ENCODE results near the gene PDE6C.

PDE6C gene

GRCh38 chr10:93594518-93594917 lies 17.8 kb upstream of the PDE6C start:
- no peak overlapping the region for H3K9ac ChIP-seq (ENCODE audit: low read length)
- H3K9me3 ChIP-seq (ENCODE audit: control insufficient read depth, insufficient read depth, low read depth, low read length), result no peaks in the 10 kb centered on the region
- peaks cover 13% of the 10 kb centered on the region for H3K27me3 ChIP-seq (ENCODE audit: control insufficient read depth, insufficient read depth, low read length)
- no peaks in the 10 kb centered on the region for H3K36me3 ChIP-seq (ENCODE audit: control insufficient read depth, insufficient read depth, low read length)
- H3K27ac ChIP-seq (ENCODE audit: low read depth, low read length), result no peak overlapping the region
- H3K4me3 ChIP-seq (ENCODE audit: low read depth, low read length), result no peak overlapping the region
- peaks cover 14% of the 10 kb centered on the region for H3K4me1 ChIP-seq (ENCODE audit: control insufficient read depth, insufficient read depth, low read length)

GRCh38 chr10:93595378-93596161 lies 16.8 kb upstream of the PDE6C start:
- H3K9ac ChIP-seq (ENCODE audit: low read length), result no peak overlapping the region
- H3K4me1 ChIP-seq (ENCODE audit: control insufficient read depth, insufficient read depth, low read length), result peaks cover 14% of the 10 kb centered on the region
- H3K36me3 ChIP-seq (ENCODE audit: control insufficient read depth, insufficient read depth, low read length), result no peaks in the 10 kb centered on the region
- H3K27me3 ChIP-seq (ENCODE audit: control insufficient read depth, insufficient read depth, low read length), result peaks cover 23% of the 10 kb centered on the region
- H3K4me3 ChIP-seq (ENCODE audit: low read depth, low read length), result no peak overlapping the region
- no peaks in the 10 kb centered on the region for H3K9me3 ChIP-seq (ENCODE audit: control insufficient read depth, insufficient read depth, low read depth, low read length)
- H3K27ac ChIP-seq (ENCODE audit: low read depth, low read length), result no peak overlapping the region

- Histone ChIP-seq H3K9me3 (ENCODE audit: control insufficient read depth, insufficient read depth, low read depth, low read length) (no peaks in the 10 kb centered on the region), H3K27me3 (ENCODE audit: control insufficient read depth, insufficient read depth, low read length) (peaks cover 33% of the 10 kb centered on the region), H3K36me3 (ENCODE audit: control insufficient read depth, insufficient read depth, low read length) (no peaks in the 10 kb centered on the region), H3K9ac (ENCODE audit: low read length) (no peak overlapping the region), H3K4me3 (ENCODE audit: low read depth, low read length) (no peak overlapping the region), H3K4me1 (ENCODE audit: control insufficient read depth, insufficient read depth, low read length) (peaks cover 12% of the 10 kb centered on the region), H3K27ac (ENCODE audit: low read depth, low read length) (no peak overlapping the region)
Observed at GRCh38 chr10:93596539-93596938, 15.8 kb upstream of the PDE6C start.

GRCh38 chr10:93597075-93597599 lies 15.2 kb upstream of the PDE6C start:
- Histone ChIP-seq H3K36me3 (ENCODE audit: control insufficient read depth, insufficient read depth, low read length) (no peaks in the 10 kb centered on the region), H3K4me3 (ENCODE audit: low read depth, low read length) (no peak overlapping the region), H3K9me3 (ENCODE audit: control insufficient read depth, insufficient read depth, low read depth, low read length) (no peaks in the 10 kb centered on the region), H3K9ac (ENCODE audit: low read length) (no peak overlapping the region), H3K4me1 (ENCODE audit: control insufficient read depth, insufficient read depth, low read length) (peaks cover 12% of the 10 kb centered on the region), H3K27me3 (ENCODE audit: control insufficient read depth, insufficient read depth, low read length) (peaks cover 38% of the 10 kb centered on the region), H3K27ac (ENCODE audit: low read depth, low read length) (no peak overlapping the region)

- no peak overlapping the region for H3K27ac ChIP-seq (ENCODE audit: low read depth, low read length)
- peaks cover 9% of the 10 kb centered on the region for H3K4me1 ChIP-seq (ENCODE audit: control insufficient read depth, insufficient read depth, low read length)
- no peaks in the 10 kb centered on the region for H3K36me3 ChIP-seq (ENCODE audit: control insufficient read depth, insufficient read depth, low read length)
- peaks cover 49% of the 10 kb centered on the region for H3K27me3 ChIP-seq (ENCODE audit: control insufficient read depth, insufficient read depth, low read length)
- no peaks in the 10 kb centered on the region for H3K9me3 ChIP-seq (ENCODE audit: control insufficient read depth, insufficient read depth, low read depth, low read length)
- H3K9ac ChIP-seq (ENCODE audit: low read length), result no peak overlapping the region
- no peak overlapping the region for H3K4me3 ChIP-seq (ENCODE audit: low read depth, low read length)
Observed at GRCh38 chr10:93598157-93598556, 14.2 kb upstream of the PDE6C start.

- H3K36me3 ChIP-seq (ENCODE audit: control insufficient read depth, insufficient read depth, low read length), result no peaks in the 10 kb centered on the region
- no peak overlapping the region for H3K27ac ChIP-seq (ENCODE audit: low read depth, low read length)
- peaks cover 9% of the 10 kb centered on the region for H3K4me1 ChIP-seq (ENCODE audit: control insufficient read depth, insufficient read depth, low read length)
- no peaks in the 10 kb centered on the region for H3K9me3 ChIP-seq (ENCODE audit: control insufficient read depth, insufficient read depth, low read depth, low read length)
- H3K4me3 ChIP-seq (ENCODE audit: low read depth, low read length), result no peak overlapping the region
- H3K9ac ChIP-seq (ENCODE audit: low read length), result no peak overlapping the region
- peaks cover 60% of the 10 kb centered on the region for H3K27me3 ChIP-seq (ENCODE audit: control insufficient read depth, insufficient read depth, low read length)
Observed at GRCh38 chr10:93599335-93599734, 13.0 kb upstream of the PDE6C start.

- H3K9me3 ChIP-seq (ENCODE audit: control insufficient read depth, insufficient read depth, low read depth, low read length), result no peaks in the 10 kb centered on the region
- H3K9ac ChIP-seq (ENCODE audit: low read length), result no peak overlapping the region
- peaks cover 9% of the 10 kb centered on the region for H3K4me1 ChIP-seq (ENCODE audit: control insufficient read depth, insufficient read depth, low read length)
Observed at GRCh38 chr10:93599778-93600177, 12.6 kb upstream of the PDE6C start.

GRCh38 chr10:93600446-93601145 lies 11.7 kb upstream of the PDE6C start:
- peaks cover 9% of the 10 kb centered on the region for H3K4me1 ChIP-seq (ENCODE audit: control insufficient read depth, insufficient read depth, low read length)
- peaks cover 64% of the 10 kb centered on the region for H3K27me3 ChIP-seq (ENCODE audit: control insufficient read depth, insufficient read depth, low read length)

More at GRCh38 chr10:93599778-93600177, 12.6 kb upstream of the PDE6C start:
- Histone ChIP-seq H3K27me3 (ENCODE audit: control insufficient read depth, insufficient read depth, low read length) (peaks cover 64% of the 10 kb centered on the region), H3K27ac (ENCODE audit: low read depth, low read length) (no peak overlapping the region), H3K4me3 (ENCODE audit: low read depth, low read length) (no peak overlapping the region), H3K36me3 (ENCODE audit: control insufficient read depth, insufficient read depth, low read length) (no peaks in the 10 kb centered on the region)

GRCh38 chr10:93601146-93601773 lies 11.1 kb upstream of the PDE6C start, which contains the start of gene RBP4:
Gene RBP4 (minus strand): TSS chr10:93601235. CDS start chr10:93601028, 207 bp downstream.
- Histone ChIP-seq H3K27me3 (ENCODE audit: control insufficient read depth, insufficient read depth, low read length) (peaks cover 64% of the 10 kb centered on the region), H3K4me1 (ENCODE audit: control insufficient read depth, insufficient read depth, low read length) (peaks cover 9% of the 10 kb centered on the region), H3K36me3 (ENCODE audit: control insufficient read depth, insufficient read depth, low read length) (no peaks in the 10 kb centered on the region), H3K27ac (ENCODE audit: low read depth, low read length) (no peak within 1 kb of the TSS), H3K9me3 (ENCODE audit: control insufficient read depth, insufficient read depth, low read depth, low read length) (no peaks in the 10 kb centered on the region), H3K4me3 (ENCODE audit: low read depth, low read length) (peak within 1 kb of the TSS; percentile 67), H3K9ac (ENCODE audit: low read length) (no peak within 1 kb of the TSS)

More at GRCh38 chr10:93600446-93601145, 11.7 kb upstream of the PDE6C start:
- H3K27ac ChIP-seq (ENCODE audit: low read depth, low read length), result no peak overlapping the region
- H3K4me3 ChIP-seq (ENCODE audit: low read depth, low read length), result peak overlapping the region; percentile 67
- H3K9me3 ChIP-seq (ENCODE audit: control insufficient read depth, insufficient read depth, low read depth, low read length), result no peaks in the 10 kb centered on the region
- H3K9ac ChIP-seq (ENCODE audit: low read length), result no peak overlapping the region
- no peaks in the 10 kb centered on the region for H3K36me3 ChIP-seq (ENCODE audit: control insufficient read depth, insufficient read depth, low read length)

- no peak overlapping the region for H3K27ac ChIP-seq (ENCODE audit: low read depth, low read length)
- no peaks in the 10 kb centered on the region for H3K36me3 ChIP-seq (ENCODE audit: control insufficient read depth, insufficient read depth, low read length)
- no peaks in the 10 kb centered on the region for H3K9me3 ChIP-seq (ENCODE audit: control insufficient read depth, insufficient read depth, low read depth, low read length)
- H3K27me3 ChIP-seq (ENCODE audit: control insufficient read depth, insufficient read depth, low read length), result peaks cover 64% of the 10 kb centered on the region
- no peak overlapping the region for H3K9ac ChIP-seq (ENCODE audit: low read length)
- H3K4me1 ChIP-seq (ENCODE audit: control insufficient read depth, insufficient read depth, low read length), result peaks cover 9% of the 10 kb centered on the region
- peak overlapping the region; percentile 67 for H3K4me3 ChIP-seq (ENCODE audit: low read depth, low read length)
Observed at GRCh38 chr10:93601774-93602162, 10.6 kb upstream of the PDE6C start.

Measured in HUES6 (cell line).